Measurements from ENCODE around the gene MAG.

MAG gene

GRCh38 chr19:35315883-35316282, 23.9 kb downstream of the MAG start:
- no peak for TF ChIP-seq REST (IDR thresholded peaks at IDR 0.05; ENCODE audit: insufficient read depth in 1 of 2, low read depth in 2 of 2, low read length in 2 of 2)
- no peak for TF ChIP-seq FOXP2 (optimal IDR thresholded peaks at IDR 0.05; ENCODE audit: borderline replicate concordance, extremely low read depth, extremely low read length, insufficient read depth)
- TF ChIP-seq POLR2AphosphoS5 (IDR thresholded peaks at IDR 0.05; ENCODE audit: low read depth, low read length), result no peak
- no peak for TF ChIP-seq TAF1 (IDR thresholded peaks at IDR 0.05; ENCODE audit: borderline replicate concordance, insufficient read depth, low read length)
- no peak for TF ChIP-seq SIN3A (IDR thresholded peaks at IDR 0.05; ENCODE audit: borderline replicate concordance, insufficient read depth, low read length)

- no peak for TF ChIP-seq REST (IDR thresholded peaks at IDR 0.05; ENCODE audit: insufficient read depth in 1 of 2, low read depth in 2 of 2, low read length in 2 of 2)
- TF ChIP-seq POLR2AphosphoS5 (IDR thresholded peaks at IDR 0.05; ENCODE audit: low read depth, low read length), result no peak
- no peak for TF ChIP-seq TAF1 (IDR thresholded peaks at IDR 0.05; ENCODE audit: borderline replicate concordance, insufficient read depth, low read length)
- no peak for TF ChIP-seq SIN3A (IDR thresholded peaks at IDR 0.05; ENCODE audit: borderline replicate concordance, insufficient read depth, low read length)
- no peak for TF ChIP-seq FOXP2 (optimal IDR thresholded peaks at IDR 0.05; ENCODE audit: borderline replicate concordance, extremely low read depth, extremely low read length, insufficient read depth)
Measured at GRCh38 chr19:35316560-35316959, 24.6 kb downstream of the MAG start.

GRCh38 chr19:35317464-35318043, 25.6 kb downstream of the MAG start:
- no peak for TF ChIP-seq SIN3A (IDR thresholded peaks at IDR 0.05; ENCODE audit: borderline replicate concordance, insufficient read depth, low read length)
- no peak for TF ChIP-seq POLR2AphosphoS5 (IDR thresholded peaks at IDR 0.05; ENCODE audit: low read depth, low read length)
- TF ChIP-seq REST (IDR thresholded peaks at IDR 0.05; ENCODE audit: insufficient read depth in 1 of 2, low read depth in 2 of 2, low read length in 2 of 2), result no peak
- TF ChIP-seq FOXP2 (optimal IDR thresholded peaks at IDR 0.05; ENCODE audit: borderline replicate concordance, extremely low read depth, extremely low read length, insufficient read depth), result no peak
- TF ChIP-seq TAF1 (IDR thresholded peaks at IDR 0.05; ENCODE audit: borderline replicate concordance, insufficient read depth, low read length), result no peak

GRCh38 chr19:35318679-35319448, 26.9 kb downstream of the MAG start:
- no peak for TF ChIP-seq TAF1 (IDR thresholded peaks at IDR 0.05; ENCODE audit: borderline replicate concordance, insufficient read depth, low read length)
- no peak for TF ChIP-seq POLR2AphosphoS5 (IDR thresholded peaks at IDR 0.05; ENCODE audit: low read depth, low read length)
- no peak for TF ChIP-seq SIN3A (IDR thresholded peaks at IDR 0.05; ENCODE audit: borderline replicate concordance, insufficient read depth, low read length)
- TF ChIP-seq FOXP2 (optimal IDR thresholded peaks at IDR 0.05; ENCODE audit: borderline replicate concordance, extremely low read depth, extremely low read length, insufficient read depth), result no peak
- TF ChIP-seq REST (IDR thresholded peaks at IDR 0.05; ENCODE audit: insufficient read depth in 1 of 2, low read depth in 2 of 2, low read length in 2 of 2), result no peak

All from PFSK-1 (cell line).